Caco-2 (cell line): ENCODE data around the gene OR10A2. TPM values are rescaled to one million over a fixed set of nuclear protein-coding genes. Genes with fewer than 3 reads are reported as not detected.

Source experiments
- Bru-seq: library from RNA; stranded (reverse); fragments of 400-500 nt; gene quantifications from one replicate; lab custom pipeline; 2021; lab: Mats Ljungman, UMichigan
- BruChase-seq, 2 experiments: library from RNA; stranded (reverse); fragments of 400-500 nt; gene quantifications; one replicate each; lab custom pipeline; 2021; lab: Mats Ljungman, UMichigan
- BruUV-seq: library from RNA; stranded (reverse); fragments of 400-500 nt; replicated peaks from 2 replicates; lab custom pipeline; 2021; lab: Mats Ljungman, UMichigan
- CTCF ChIA-PET: fragments of 300-600 bp; sonication (Branson Sonifier 250); formaldehyde crosslinking; loops from one replicate; lab custom pipeline; 2022; ENCODE audit warnings: antibody characterized with exemption; lab: Charles Lee
- POLR2A ChIA-PET: fragments of 300-600 bp; sonication (Branson Sonifier 250); formaldehyde crosslinking; loops from one replicate; lab custom pipeline; 2022; ENCODE audit warnings: antibody characterized with exemption; lab: Charles Lee
- DNase-seq, 2 experiments: peaks; one replicate each; pipeline versions ENCODE4 v3.0.0 to v3.0.0-alpha.2; 2020 to 2022
- H3K27me3 ChIP-seq: replicated peaks from 2 replicates; pipeline ENCODE4 v1.6.0; 2011; ENCODE audit warnings: low read length; ENCODE audit not compliant: control insufficient read depth, insufficient read depth
- H3K36me3 ChIP-seq: 2 replicates; pipeline ENCODE4 v1.5.1; 2011; ENCODE audit warnings: low read length; ENCODE audit not compliant: control insufficient read depth, insufficient read depth
- H3K4me1 ChIP-seq: fragments of 250-450 bp; sonication (Bioruptor Pico); 2 replicates; pipeline ENCODE4 v1.5.1; 2020; ENCODE audit warnings: mild to moderate bottlenecking
- H3K4me3 ChIP-seq: 2 replicates; pipeline ENCODE4 v1.5.1; 2011; ENCODE audit warnings: low read depth, mild to moderate bottlenecking, control low read depth, low read length
- H3K9me3 ChIP-seq: fragments of 250-450 bp; sonication (Bioruptor Pico); 2 replicates; pipeline ENCODE4 v1.5.1; 2020; ENCODE audit warnings: mild to moderate bottlenecking, moderate library complexity
- H3K27ac Mint-ChIP-seq: one replicate; pipeline ENCODE4 v1.8.0; 2022; ENCODE audit warnings: mixed read lengths; ENCODE audit not compliant: unreplicated experiment
- H3K27me3 Mint-ChIP-seq: one replicate; pipeline ENCODE4 v1.8.0; 2022; ENCODE audit warnings: mixed read lengths; ENCODE audit not compliant: insufficient read depth, unreplicated experiment
- H3K36me3 Mint-ChIP-seq: one replicate; pipeline ENCODE4 v1.8.0; 2022; ENCODE audit warnings: mild to moderate bottlenecking, mixed read lengths; ENCODE audit not compliant: insufficient read depth, unreplicated experiment
- H3K4me1 Mint-ChIP-seq: one replicate; pipeline ENCODE4 v1.8.0; 2022; ENCODE audit warnings: low read depth, mixed read lengths; ENCODE audit not compliant: unreplicated experiment
- H3K4me3 Mint-ChIP-seq: one replicate; pipeline ENCODE4 v1.8.0; 2022; ENCODE audit warnings: mild to moderate bottlenecking, moderate library complexity, mixed read lengths; ENCODE audit not compliant: unreplicated experiment
- H3K9me3 Mint-ChIP-seq: one replicate; pipeline ENCODE4 v1.8.0; 2022; ENCODE audit warnings: mixed read lengths; ENCODE audit not compliant: unreplicated experiment
- intact Hi-C: fragments of 100-400 bp; cut with micrococcal nuclease; formaldehyde crosslinking; loops from one replicate; pipeline ENCODE4 v1.10.0; 2022; ENCODE audit not compliant: unreplicated experiment
- long read RNA-seq: library from polyadenylated mRNA; stranded (forward); transcript quantifications from one replicate; pipeline ENCODE4 v2.0.0, GENCODE V29; 2022
- total RNA-seq: library from RNA; stranded (reverse); gene quantifications from 2 replicates; pipeline ENCODE4 v1.2.3, GENCODE V29; 2022
- TF ChIP-seq, protein P1 (sequence below), 2 experiments: fragments of 200-600 bp in 1 of 2; IDR thresholded peaks; 1 replicate in 1 of 2; 2 replicates in 1 of 2; pipeline versions ENCODE4 v1.5.1 to v1.8.0; 2011 to 2022; ENCODE audit warnings: antibody characterized with exemption in 1 of 2, control low read depth in 1 of 2, inconsistent platforms in 1 of 2, low read depth in 1 of 2, low read length in 1 of 2, mild to moderate bottlenecking in 1 of 2, moderate library complexity in 1 of 2; ENCODE audit not compliant: insufficient read depth in 1 of 2, severe bottlenecking in 1 of 2, unreplicated experiment in 1 of 2

The OR10A2 gene, protein sequence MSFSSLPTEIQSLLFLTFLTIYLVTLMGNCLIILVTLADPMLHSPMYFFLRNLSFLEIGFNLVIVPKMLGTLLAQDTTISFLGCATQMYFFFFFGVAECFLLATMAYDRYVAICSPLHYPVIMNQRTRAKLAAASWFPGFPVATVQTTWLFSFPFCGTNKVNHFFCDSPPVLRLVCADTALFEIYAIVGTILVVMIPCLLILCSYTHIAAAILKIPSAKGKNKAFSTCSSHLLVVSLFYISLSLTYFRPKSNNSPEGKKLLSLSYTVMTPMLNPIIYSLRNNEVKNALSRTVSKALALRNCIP
- not detected in 2 replicates for total RNA-seq
- Bru-seq, nascent RNA: not detected
- not detected for BruChase-seq, experiment 1, labeled RNA remaining after a 2-hour chase
- BruChase-seq, experiment 2, labeled RNA remaining after a 6-hour chase: not detected
- long read RNA-seq: 0 reads

DNA sequence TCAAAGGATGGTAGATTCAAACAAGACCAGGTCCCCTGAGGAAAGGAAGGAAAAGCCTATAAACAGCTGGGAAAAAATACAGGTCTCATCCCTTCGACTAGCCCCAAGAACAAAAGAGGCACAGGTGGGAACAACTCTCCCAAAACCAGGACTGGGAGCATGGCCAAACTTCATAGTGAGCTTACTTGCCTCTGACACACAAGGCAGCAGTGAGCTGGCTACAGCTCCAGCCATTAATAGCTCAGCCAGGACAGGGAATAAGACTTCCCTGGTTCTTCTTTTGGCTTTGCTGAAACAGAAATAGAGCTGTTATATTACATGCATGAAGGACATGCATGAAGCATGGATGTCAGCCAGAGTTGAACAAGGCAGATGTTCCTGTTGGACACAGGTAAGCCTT lies at the start of gene OR10A2:
Gene OR10A2 (plus strand): TSS at position 97 of the 400 bp plus-strand sequence. CDS start 6,698 bp downstream, outside the sequence.
- no peaks in the 10 kb centered on the region for H3K4me1 ChIP-seq
- Mint-ChIP-seq H3K36me3 (no peaks in the 10 kb centered on the region), H3K27ac (no peak within 1 kb of the TSS), H3K9me3 (peaks cover 6% of the 10 kb centered on the region), H3K4me3 (no peak within 1 kb of the TSS), H3K27me3 (peaks cover 3% of the 10 kb centered on the region), H3K4me1 (no peaks in the 10 kb centered on the region)
- ChIA-PET POLR2A (no interaction called here), CTCF (no interaction called here)
- intact Hi-C loops: no loop called here
- H3K9me3 ChIP-seq: no peaks in the 10 kb centered on the region
- BruUV-seq: no TSS peak
- TF ChIP-seq, protein P1, sequence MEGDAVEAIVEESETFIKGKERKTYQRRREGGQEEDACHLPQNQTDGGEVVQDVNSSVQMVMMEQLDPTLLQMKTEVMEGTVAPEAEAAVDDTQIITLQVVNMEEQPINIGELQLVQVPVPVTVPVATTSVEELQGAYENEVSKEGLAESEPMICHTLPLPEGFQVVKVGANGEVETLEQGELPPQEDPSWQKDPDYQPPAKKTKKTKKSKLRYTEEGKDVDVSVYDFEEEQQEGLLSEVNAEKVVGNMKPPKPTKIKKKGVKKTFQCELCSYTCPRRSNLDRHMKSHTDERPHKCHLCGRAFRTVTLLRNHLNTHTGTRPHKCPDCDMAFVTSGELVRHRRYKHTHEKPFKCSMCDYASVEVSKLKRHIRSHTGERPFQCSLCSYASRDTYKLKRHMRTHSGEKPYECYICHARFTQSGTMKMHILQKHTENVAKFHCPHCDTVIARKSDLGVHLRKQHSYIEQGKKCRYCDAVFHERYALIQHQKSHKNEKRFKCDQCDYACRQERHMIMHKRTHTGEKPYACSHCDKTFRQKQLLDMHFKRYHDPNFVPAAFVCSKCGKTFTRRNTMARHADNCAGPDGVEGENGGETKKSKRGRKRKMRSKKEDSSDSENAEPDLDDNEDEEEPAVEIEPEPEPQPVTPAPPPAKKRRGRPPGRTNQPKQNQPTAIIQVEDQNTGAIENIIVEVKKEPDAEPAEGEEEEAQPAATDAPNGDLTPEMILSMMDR (IDR thresholded peaks at IDR 0.05; ENCODE audit: insufficient read depth in 1 of 2, low read depth in 1 of 2, low read length in 1 of 2, severe bottlenecking in 1 of 2, unreplicated experiment in 1 of 2): no peak
- no peak within 1 kb of the TSS for H3K4me3 ChIP-seq
- no peaks in the 10 kb centered on the region for H3K27me3 ChIP-seq
- DNase-seq: no peak
- no peaks in the 10 kb centered on the region for H3K36me3 ChIP-seq

DNA sequence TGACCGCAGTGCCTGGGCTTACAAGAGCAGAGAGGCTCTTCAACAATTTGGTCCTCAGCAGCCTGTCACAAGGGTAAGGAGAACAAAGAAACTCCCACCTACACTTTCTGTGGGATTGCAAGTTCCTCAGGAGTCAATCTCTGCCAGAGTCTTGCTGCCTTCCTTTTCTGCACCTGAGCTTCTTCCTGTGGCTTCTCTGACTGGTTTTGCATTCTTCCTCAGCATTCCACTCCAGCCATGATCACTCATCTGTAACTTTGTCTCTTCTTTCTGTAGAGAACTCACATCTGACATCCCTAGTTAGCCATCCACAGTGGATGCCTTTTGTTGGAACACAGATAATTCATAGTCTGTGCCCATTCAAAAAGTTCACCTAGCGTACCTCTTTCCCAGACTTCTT lies 49.2 kb upstream of the OR10A2 start:
- Mint-ChIP-seq H3K27ac (no peak overlapping the region), H3K27me3 (peaks cover 3% of the 10 kb centered on the region), H3K4me1 (no peaks in the 10 kb centered on the region), H3K36me3 (no peaks in the 10 kb centered on the region), H3K4me3 (no peak overlapping the region), H3K9me3 (no peaks in the 10 kb centered on the region)
- H3K4me1 ChIP-seq: no peaks in the 10 kb centered on the region
- H3K4me3 ChIP-seq: no peak overlapping the region
- H3K9me3 ChIP-seq: no peaks in the 10 kb centered on the region
- TF ChIP-seq, protein P1 (IDR thresholded peaks at IDR 0.05; ENCODE audit: insufficient read depth in 1 of 2, low read depth in 1 of 2, low read length in 1 of 2, severe bottlenecking in 1 of 2, unreplicated experiment in 1 of 2): no peak
- no TSS peak for BruUV-seq
- no peak for DNase-seq
- ChIA-PET CTCF (no interaction called here), POLR2A (no interaction called here)
- no peaks in the 10 kb centered on the region; the same call in 1 of the 2 replicates for H3K27me3 ChIP-seq
- intact Hi-C loops: loop anchor here (5.0 kb wide), 1 partner anchor 184 kb away; no protein-coding TSS in a partner anchor
- H3K36me3 ChIP-seq: no peaks in the 10 kb centered on the region

DNA sequence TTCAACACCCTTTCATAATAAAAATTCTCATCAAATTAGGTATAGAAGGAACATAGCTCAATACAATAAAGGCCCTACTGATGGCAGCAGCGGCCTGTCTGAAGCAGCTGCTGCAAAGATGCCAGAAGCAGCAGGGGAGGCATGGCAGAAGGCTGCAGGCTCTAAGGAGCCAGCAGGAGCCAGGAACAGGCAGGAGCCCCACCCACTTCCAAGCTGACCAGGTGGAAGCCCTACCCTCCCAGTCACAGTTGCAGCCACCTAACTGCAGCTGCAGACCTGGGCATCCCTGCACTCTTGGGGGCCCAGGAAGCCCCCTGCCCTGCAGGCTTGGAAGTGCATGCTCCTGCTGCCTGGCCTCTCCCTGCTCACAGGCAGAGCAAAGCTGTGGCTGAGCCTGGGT lies 45.2 kb upstream of the OR10A2 start:
- H3K4me1 ChIP-seq: no peaks in the 10 kb centered on the region
- no peaks in the 10 kb centered on the region for H3K36me3 ChIP-seq
- H3K4me3 ChIP-seq: no peak overlapping the region
- H3K27me3 Mint-ChIP-seq: no peaks in the 10 kb centered on the region
- no peaks in the 10 kb centered on the region for H3K9me3 ChIP-seq
- H3K36me3 Mint-ChIP-seq: no peaks in the 10 kb centered on the region
- no peaks in the 10 kb centered on the region for H3K27me3 ChIP-seq
- ChIA-PET CTCF (no interaction called here), POLR2A (no interaction called here)
- no peak for DNase-seq
- no peaks in the 10 kb centered on the region for H3K9me3 Mint-ChIP-seq
- TF ChIP-seq, protein P1 (IDR thresholded peaks at IDR 0.05; ENCODE audit: insufficient read depth in 1 of 2, low read depth in 1 of 2, low read length in 1 of 2, severe bottlenecking in 1 of 2, unreplicated experiment in 1 of 2): no peak
- intact Hi-C loops: no loop called here
- H3K27ac Mint-ChIP-seq: no peak overlapping the region
- H3K4me3 Mint-ChIP-seq: no peak overlapping the region
- H3K4me1 Mint-ChIP-seq: no peaks in the 10 kb centered on the region
- BruUV-seq: no TSS peak
